Astrocyte (in vitro differentiated cells and primary cell): ENCODE data around the gene ETV3.

Experiments used
- CTCF ChIP-seq: IDR thresholded peaks from 2 replicates; pipeline ENCODE4 v1.5.1; 2011; ENCODE audit warnings: low read depth, mild to moderate bottlenecking, inconsistent platforms, low read length, moderate library complexity; ENCODE audit not compliant: insufficient read depth
- EZH2 ChIP-seq: IDR thresholded peaks from 2 replicates; pipeline ENCODE4 v1.6.1; 2012; ENCODE audit warnings: mild to moderate bottlenecking, low read length, inconsistent platforms; ENCODE audit not compliant: insufficient read depth

DNA sequence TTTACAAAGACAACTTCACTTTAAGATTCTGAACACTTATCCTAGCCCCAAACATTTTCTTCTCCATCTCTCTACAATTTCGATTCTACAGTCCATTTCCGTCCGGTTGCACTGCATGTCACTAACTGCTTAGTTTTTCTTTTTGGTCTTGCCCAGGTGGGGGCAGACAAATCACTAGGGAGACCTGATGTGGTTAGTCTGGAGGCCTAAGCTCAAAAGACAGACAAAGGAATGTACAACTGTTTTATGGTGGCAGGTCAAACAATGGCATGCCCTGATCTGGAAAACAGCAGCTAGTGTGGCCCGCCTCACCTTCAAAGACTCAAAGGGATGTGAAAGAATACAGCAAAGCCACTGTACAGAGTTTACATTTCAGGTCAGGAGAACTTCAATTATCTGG is 3.8 kb downstream of the ETV3 start:
- no peak for TF ChIP-seq CTCF
- no peak for TF ChIP-seq EZH2
